GF-D8 (cell line): ENCODE measurements around the gene PIF1.
"Not testable (repeated sequence)": the region's sequence is repeated elsewhere in the genome, so short reads cannot be mapped to it uniquely, and the experiment has no call there.

Experiments
- DNase-seq: peaks from one replicate; lab custom pipeline; 2025; lab: John Stamatoyannopoulos, UW

The PIF1 gene

GRCh38 chr15:64847016-64847415 is 21.6 kb upstream of the PIF1 start:
- no peak for DNase-seq

DNA sequence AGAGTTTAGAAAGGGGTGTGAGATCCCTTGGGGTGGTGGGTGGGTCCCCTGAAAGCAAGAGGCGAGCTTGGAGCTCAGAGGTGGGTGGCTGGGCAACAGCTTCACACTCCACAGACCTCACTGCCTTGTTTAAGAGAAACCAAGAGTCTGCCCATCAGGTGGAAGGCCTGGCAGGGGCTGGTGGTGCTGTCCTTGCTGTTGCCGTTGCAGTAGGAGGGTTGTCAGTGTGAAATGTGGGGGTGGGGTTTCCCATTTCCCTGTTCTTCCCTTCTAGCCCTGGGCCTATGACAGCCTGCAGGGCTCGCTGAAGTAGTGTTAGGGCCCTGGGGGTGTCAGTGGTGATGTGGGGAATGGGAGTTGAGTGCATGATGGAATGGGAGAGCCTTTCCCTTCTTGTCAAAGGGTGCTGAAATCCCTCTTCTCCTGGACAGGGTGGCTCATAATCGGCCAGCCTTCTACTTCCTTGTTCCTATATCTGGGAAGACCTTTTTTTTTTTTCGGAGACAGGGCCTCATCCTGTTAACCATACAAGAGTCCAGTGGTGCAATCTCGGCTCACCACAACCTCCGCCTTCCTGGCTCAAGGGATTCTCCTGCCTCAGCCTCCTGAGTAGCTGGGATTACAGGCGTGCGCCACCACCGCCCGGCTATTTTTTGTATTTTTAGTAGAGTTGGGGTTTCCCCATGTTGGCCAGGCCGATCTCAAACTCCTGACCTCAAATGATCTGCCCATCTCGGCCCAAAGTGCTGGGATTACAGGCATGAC is 20.6 kb upstream of the PIF1 start:
- DNase-seq = no peak

GRCh38 chr15:64845183-64845611 is 19.8 kb upstream of the PIF1 start:
- DNase-seq = peak; percentile 53

- DNase-seq = no peak
Measured at GRCh38 chr15:64844576-64845145, 19.2 kb upstream of the PIF1 start.

DNA sequence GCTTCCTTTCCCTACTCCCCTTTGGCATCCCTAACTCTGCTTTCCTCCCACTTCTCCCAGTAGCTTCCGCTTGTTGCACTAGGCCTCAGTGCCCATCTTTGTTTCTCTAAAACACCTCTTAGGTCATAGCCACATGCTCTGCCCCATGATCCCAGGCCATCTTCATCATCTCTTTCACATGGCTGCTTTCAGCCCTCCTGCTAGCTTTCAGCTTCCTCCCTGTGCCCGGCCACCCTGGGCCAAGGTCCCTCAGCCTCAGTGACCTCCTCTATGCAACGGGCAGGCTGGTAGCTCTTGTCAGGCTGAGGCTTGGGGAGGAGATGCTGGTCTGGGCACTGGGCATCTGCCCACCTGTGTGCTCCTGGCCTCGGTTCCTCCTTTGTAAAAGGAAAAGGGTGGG is 18.5 kb upstream of the PIF1 start:
- DNase-seq = no peak

- peak; percentile 89 for DNase-seq
Measured at GRCh38 chr15:64842986-64843561, 17.6 kb upstream of the PIF1 start.

DNA sequence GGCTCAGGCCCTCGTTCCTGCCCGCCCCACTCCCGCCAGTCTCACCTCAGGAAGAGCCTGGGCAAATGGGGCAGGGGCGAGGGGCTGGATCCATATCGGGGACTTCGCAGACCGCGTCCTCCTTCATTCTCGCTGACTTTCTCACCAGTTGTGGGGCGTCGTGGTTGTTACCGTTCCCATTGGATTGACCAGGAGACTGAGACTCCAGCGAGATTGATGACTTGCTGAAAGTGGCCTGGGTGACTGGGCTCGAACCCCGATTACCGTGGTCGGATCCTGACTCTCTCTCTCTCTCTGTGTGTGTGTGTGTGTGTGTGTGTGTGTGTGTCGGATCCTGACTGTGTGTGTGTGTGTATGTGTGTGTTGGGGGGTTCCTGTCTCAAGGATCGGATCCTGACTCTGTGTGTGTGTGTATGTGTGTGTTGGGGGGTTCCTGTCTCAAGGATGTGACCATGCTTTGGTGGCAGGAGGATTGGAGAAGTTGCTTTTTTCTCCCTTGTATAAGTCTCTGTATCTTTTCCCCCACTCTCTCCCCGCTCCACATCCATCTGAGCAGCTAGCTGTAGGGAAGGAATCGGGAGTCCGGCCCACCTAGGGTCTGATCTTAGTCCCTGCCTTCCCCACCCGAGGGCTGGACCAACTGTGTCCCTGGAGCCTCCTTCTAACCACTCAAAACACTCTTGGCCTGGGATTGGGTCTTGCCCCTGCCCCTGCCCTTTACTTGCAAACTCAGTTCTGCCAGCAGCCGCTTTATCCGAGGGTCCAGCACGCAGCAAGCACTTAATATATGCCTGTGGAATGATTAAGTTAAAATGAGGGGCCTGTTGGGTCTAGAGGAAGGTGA is 16.9 kb upstream of the PIF1 start:
- DNase-seq = no peak

GRCh38 chr15:64841344-64842095 is 16.1 kb upstream of the PIF1 start, which contains the start of gene PLEKHO2:
TSS of gene PLEKHO2 (plus strand) at chr15:64841915. CDS start at chr15:64842017, 102 bp downstream.
- DNase-seq = peak; percentile 91

DNA sequence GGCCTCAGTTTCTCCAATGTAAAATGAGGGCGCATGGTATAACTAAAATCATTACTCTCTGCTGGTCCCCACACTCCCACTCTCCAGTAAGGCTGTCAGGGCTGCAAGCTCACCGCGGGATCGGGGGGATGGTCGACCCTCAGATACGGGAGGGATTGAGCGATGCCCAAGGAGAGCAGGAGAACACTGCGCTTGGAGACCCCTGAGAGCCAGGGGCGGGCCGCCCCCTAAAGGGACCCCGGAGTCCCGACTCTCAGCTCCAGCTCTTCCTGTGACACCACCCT is 15.6 kb upstream of the PIF1 start:
- no peak for DNase-seq

GRCh38 chr15:64837502-64837901 is 12.1 kb upstream of the PIF1 start:
- peak; percentile 75 for DNase-seq

GRCh38 chr15:64836023-64836536 is 10.6 kb upstream of the PIF1 start:
- DNase-seq = no peak

- DNase-seq = no peak
Measured at GRCh38 chr15:64833690-64834089, 8.2 kb upstream of the PIF1 start.

DNA sequence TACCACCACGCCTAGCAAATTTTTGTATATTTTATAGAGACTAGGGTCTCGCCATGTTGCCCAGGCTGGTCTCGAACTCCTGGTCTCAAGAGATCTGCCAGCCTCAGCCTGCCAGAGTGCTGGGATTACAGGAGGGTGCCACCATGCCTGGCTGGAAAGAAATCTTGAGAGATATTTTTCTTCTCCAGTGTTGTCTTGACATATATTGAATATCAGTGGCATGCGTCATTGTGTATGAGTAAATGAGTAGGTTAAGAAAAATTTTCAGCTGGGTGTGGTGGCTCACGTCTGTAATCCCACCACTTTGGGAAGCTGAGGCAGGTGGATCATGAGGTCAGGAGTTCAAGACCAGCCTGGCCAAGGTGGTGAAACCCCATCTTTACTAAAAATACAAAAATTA is 3.5 kb upstream of the PIF1 start:
- no peak for DNase-seq

- DNase-seq = no peak
Measured at GRCh38 chr15:64824929-64825430, 467 bp downstream of the PIF1 start.

DNA sequence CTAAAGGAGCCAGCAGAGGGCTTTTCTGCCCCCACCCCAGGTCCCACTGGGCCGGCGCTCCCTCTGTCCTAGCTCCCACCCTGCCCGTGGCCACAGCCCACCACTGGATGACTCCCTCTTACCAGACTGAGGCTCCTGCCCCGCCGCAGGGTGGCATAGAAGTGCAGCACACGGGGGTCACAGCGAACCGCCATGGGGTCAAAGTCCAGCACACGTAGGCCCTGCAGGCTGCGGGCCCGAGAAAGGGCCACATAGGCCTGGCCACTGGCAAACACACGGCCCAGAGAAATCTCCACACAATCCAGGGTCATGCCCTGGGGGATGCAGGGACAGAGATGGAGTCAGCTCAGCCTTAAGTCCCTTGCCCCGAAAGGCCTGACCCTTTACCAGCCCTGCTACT is 9.0 kb downstream of the PIF1 start:
- no peak for DNase-seq

DNA sequence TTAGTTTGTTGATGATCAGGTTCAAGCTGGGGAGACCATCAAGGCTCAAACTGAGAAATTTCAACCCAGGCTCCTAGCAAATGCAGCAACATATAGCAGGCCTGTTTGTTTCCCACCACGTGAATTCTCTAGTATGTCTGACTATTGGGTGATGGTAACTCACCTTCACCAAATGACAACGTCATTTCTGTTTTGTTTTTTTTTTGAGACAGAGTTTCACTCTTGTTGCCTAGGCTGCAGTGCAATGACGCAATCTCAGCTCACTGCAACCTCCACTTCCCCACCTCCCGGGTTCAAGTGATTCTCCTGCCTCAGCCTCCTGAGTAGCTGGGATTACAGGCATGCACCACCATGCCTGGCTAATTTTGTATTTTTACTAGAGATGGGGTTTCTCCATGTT is 10.5 kb downstream of the PIF1 start:
- DNase-seq = not testable (repeated sequence)

GRCh38 chr15:64814283-64814682 is 11.2 kb downstream of the PIF1 start:
- DNase-seq = not testable (repeated sequence)

DNA sequence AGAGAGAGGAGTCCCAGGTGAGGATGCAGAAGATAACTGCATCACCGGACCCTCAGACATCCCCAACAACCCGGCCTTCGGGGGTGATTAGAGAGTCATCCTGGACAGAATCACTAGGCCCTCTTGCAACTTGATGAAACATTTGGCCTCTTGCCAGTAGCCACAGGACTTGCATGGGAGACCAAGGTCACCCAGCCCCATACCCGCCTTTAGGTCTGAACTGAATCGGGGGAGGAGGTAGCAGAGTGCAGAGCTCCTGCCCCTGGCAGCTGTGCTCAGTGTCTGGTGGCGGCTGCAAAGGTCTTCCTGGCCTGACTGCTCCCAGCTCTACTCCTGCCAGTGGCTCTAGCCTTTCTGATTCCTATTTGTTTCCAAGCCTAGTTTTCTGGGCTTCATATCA is 12.4 kb downstream of the PIF1 start:
- DNase-seq = no peak

- DNase-seq = no peak
Measured at GRCh38 chr15:64810497-64811326, 14.7 kb downstream of the PIF1 start.

- peak; percentile 18 for DNase-seq
Measured at GRCh38 chr15:64809649-64810496, 15.6 kb downstream of the PIF1 start.
